ENCODE measurements around the gene ELSPBP1.

DNA sequence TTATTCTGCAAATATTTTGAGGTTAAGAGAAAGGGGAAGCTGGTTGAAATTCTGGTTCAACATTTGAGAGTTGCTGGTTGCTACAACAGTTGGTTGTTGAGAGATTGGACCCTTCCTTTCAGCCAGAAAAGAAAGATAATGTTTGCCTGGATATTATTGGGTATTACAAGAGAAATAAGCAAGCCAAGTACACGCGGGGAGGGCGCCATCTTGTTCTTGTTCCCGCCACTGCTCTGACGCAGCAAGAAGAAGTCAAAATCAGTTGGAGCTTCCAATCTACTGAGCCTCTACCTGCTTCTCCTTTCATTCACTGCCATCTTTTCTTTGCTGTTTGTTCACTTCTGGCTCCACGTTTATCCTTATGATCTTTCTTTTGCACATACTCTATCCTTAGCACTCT is 20.9 kb upstream of the ELSPBP1 start:
- TF ChIP-seq, protein P1, sequence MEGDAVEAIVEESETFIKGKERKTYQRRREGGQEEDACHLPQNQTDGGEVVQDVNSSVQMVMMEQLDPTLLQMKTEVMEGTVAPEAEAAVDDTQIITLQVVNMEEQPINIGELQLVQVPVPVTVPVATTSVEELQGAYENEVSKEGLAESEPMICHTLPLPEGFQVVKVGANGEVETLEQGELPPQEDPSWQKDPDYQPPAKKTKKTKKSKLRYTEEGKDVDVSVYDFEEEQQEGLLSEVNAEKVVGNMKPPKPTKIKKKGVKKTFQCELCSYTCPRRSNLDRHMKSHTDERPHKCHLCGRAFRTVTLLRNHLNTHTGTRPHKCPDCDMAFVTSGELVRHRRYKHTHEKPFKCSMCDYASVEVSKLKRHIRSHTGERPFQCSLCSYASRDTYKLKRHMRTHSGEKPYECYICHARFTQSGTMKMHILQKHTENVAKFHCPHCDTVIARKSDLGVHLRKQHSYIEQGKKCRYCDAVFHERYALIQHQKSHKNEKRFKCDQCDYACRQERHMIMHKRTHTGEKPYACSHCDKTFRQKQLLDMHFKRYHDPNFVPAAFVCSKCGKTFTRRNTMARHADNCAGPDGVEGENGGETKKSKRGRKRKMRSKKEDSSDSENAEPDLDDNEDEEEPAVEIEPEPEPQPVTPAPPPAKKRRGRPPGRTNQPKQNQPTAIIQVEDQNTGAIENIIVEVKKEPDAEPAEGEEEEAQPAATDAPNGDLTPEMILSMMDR (IDR thresholded peaks at IDR 0.05): no peak
- TF ChIP-seq POLR2A (IDR thresholded peaks at IDR 0.05): no peak
